OCI-LY1 (cell line): Measurements from ENCODE around the gene UMODL1.
A peak's percentile ranks its signal among the peaks of the same experiment; 100 is the strongest.

Experiments
- H2AFZ ChIP-seq: fragments of 200-600 bp; sonication (generic), shearing (Covaris generic); 2 replicates; pipeline ENCODE4 v1.6.0; 2014; ENCODE audit warnings: antibody characterized with exemption, mild to moderate bottlenecking, low read length
- H3F3A ChIP-seq: fragments of 200-600 bp; sonication (generic), shearing (Covaris generic); 2 replicates; pipeline ENCODE4 v1.6.0; 2014; ENCODE audit warnings: mild to moderate bottlenecking, antibody characterized with exemption, low read length, moderate library complexity; ENCODE audit not compliant: insufficient read depth
- H3K27ac ChIP-seq: fragments of 200-600 bp; sonication (generic); 2 replicates; pipeline ENCODE4 v1.5.1; 2014; ENCODE audit warnings: low read length, mixed run types, mild to moderate bottlenecking, low read depth; ENCODE audit not compliant: poor library complexity, severe bottlenecking
- H3K27me3 ChIP-seq: fragments of 200-600 bp; sonication (generic); 2 replicates; pipeline ENCODE4 v1.6.0; 2014; ENCODE audit warnings: antibody characterized with exemption, mild to moderate bottlenecking, low read length, moderate library complexity; ENCODE audit not compliant: insufficient read depth
- H3K36me3 ChIP-seq: fragments of 200-600 bp; sonication (generic); 2 replicates; pipeline ENCODE4 v1.6.1; 2014; ENCODE audit warnings: mild to moderate bottlenecking, antibody characterized with exemption, low read length, moderate library complexity, mixed read lengths; ENCODE audit not compliant: insufficient read depth
- H3K4me1 ChIP-seq: fragments of 200-600 bp; sonication (generic); 2 replicates; pipeline ENCODE4 v1.5.1; 2014; ENCODE audit warnings: mild to moderate bottlenecking, low read length, moderate library complexity; ENCODE audit not compliant: insufficient read depth, severe bottlenecking
- H3K4me2 ChIP-seq: fragments of 200-600 bp; sonication (generic), shearing (Covaris generic); 2 replicates; pipeline ENCODE4 v1.6.1; 2014; ENCODE audit warnings: low read length
- H3K4me3 ChIP-seq: fragments of 200-600 bp; sonication (generic); 2 replicates; pipeline ENCODE4 v1.5.1; 2014; ENCODE audit warnings: low read length, low read depth, mild to moderate bottlenecking, mixed read lengths; ENCODE audit not compliant: poor library complexity, severe bottlenecking
- H3K79me2 ChIP-seq: fragments of 200-600 bp; shearing (Covaris generic); 2 replicates; pipeline ENCODE4 v1.6.1; 2016; ENCODE audit warnings: mixed run types, low read length, mixed read lengths; ENCODE audit not compliant: insufficient read depth
- H3K9ac ChIP-seq: fragments of 200-600 bp; sonication (generic), shearing (Covaris generic); 2 replicates; pipeline ENCODE4 v1.6.1; 2014; ENCODE audit warnings: mild to moderate bottlenecking, low read length, mixed read lengths
- H3K9me2 ChIP-seq: fragments of 200-600 bp; sonication (generic), shearing (Covaris generic); 2 replicates; pipeline ENCODE4 v1.6.1; 2014; ENCODE audit warnings: low read depth, mild to moderate bottlenecking, low read length, mixed read lengths
- H3K9me3 ChIP-seq: fragments of 200-600 bp; shearing (Covaris generic); 2 replicates; pipeline ENCODE4 v1.6.1; 2014; ENCODE audit warnings: low read length, mixed read lengths
- H4K20me1 ChIP-seq: fragments of 200-600 bp; sonication (generic), shearing (Covaris generic); 2 replicates; pipeline ENCODE4 v1.6.0; 2016; ENCODE audit warnings: mild to moderate bottlenecking, low read length; ENCODE audit not compliant: insufficient read depth
- EZH2 ChIP-seq: fragments of 200-600 bp; sonication (generic), shearing (Covaris generic); IDR thresholded peaks from 2 replicates; pipeline ENCODE4 v1.8.0; 2017; ENCODE audit warnings: borderline replicate concordance, mixed run types, mild to moderate bottlenecking, antibody characterized with exemption, low read length, moderate library complexity, mixed read lengths
- TF ChIP-seq, protein P1 (sequence below): fragments of 200-600 bp; sonication (generic), shearing (Covaris generic); IDR thresholded peaks from 2 replicates; pipeline ENCODE4 v1.5.1; 2017; ENCODE audit warnings: mild to moderate bottlenecking, antibody characterized with exemption, low read length, moderate library complexity, mixed read lengths

UMODL1 gene

GRCh38 chr21:42127164-42128150, 56.3 kb downstream of the UMODL1 start:
- TF ChIP-seq, protein P1, sequence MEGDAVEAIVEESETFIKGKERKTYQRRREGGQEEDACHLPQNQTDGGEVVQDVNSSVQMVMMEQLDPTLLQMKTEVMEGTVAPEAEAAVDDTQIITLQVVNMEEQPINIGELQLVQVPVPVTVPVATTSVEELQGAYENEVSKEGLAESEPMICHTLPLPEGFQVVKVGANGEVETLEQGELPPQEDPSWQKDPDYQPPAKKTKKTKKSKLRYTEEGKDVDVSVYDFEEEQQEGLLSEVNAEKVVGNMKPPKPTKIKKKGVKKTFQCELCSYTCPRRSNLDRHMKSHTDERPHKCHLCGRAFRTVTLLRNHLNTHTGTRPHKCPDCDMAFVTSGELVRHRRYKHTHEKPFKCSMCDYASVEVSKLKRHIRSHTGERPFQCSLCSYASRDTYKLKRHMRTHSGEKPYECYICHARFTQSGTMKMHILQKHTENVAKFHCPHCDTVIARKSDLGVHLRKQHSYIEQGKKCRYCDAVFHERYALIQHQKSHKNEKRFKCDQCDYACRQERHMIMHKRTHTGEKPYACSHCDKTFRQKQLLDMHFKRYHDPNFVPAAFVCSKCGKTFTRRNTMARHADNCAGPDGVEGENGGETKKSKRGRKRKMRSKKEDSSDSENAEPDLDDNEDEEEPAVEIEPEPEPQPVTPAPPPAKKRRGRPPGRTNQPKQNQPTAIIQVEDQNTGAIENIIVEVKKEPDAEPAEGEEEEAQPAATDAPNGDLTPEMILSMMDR = no peak
- no peak for TF ChIP-seq EZH2
- Histone ChIP-seq H3K27ac (no peak overlapping the region), H4K20me1 (no peaks in the 10 kb centered on the region), H3K27me3 (no peaks in the 10 kb centered on the region), H3K9me3 (no peaks in the 10 kb centered on the region), H3K9me2 (no peaks in the 10 kb centered on the region), H3K79me2 (no peaks in the 10 kb centered on the region), H3K9ac (no peak overlapping the region), H3K4me2 (no peak overlapping the region), H3K4me3 (no peak overlapping the region), H2AFZ (no peak overlapping the region), H3K36me3 (peaks cover 72% of the 10 kb centered on the region), H3F3A (no peaks in the 10 kb centered on the region), H3K4me1 (peaks cover 80% of the 10 kb centered on the region)

DNA sequence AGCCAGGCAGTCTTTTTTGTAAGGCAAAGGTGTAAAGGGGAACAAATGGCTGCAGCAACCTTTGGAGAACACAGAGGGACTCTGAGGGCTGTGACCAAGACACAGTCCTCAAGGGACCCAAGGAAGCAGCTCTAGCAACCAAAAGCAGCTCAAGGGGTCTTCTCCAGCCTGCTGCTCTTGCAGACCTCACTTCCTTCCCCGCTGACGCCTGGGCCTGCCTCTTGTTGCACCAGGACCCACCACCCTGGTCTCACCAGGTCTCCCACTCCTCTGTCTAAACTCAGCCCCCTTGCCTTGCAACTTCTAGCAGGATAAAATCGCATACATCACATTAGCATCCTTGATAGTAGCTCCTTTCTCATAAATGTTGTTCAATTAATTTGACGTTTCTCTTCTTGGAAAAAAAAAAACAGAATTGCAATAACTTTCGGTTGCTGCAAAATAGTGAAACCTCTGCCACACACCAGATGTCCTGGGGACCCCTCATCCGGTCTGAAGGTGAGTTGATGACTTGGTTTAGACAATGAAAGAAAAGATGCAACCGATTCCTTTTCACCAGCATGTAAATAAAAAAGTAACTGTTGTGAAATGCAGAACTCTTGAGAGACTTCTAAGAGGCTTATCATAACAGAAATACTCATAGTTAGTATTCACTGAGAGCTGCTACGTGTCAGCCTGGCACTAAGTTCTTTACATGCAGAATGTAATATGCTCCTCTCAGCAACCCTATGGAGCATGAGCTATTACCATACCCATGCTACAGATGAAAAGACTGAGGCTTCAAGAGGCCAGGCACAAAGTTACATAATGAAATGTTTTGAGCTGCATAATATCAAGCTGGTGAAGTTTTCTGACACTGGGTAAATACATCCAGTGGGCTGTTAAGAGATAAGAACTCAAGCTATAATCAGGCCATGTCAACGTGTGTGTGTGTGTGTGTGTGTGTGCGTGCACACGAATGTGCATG, 58.5 kb downstream of the UMODL1 start:
- Histone ChIP-seq H4K20me1 (no peaks in the 10 kb centered on the region), H3K4me1 (peaks cover 59% of the 10 kb centered on the region), H3K4me2 (peak overlapping the region; percentile 8), H3F3A (no peaks in the 10 kb centered on the region), H3K36me3 (peaks cover 65% of the 10 kb centered on the region), H3K27me3 (no peaks in the 10 kb centered on the region), H3K79me2 (no peaks in the 10 kb centered on the region), H3K27ac (peak overlapping the region; percentile 75), H3K9me3 (no peaks in the 10 kb centered on the region), H3K9me2 (no peaks in the 10 kb centered on the region), H2AFZ (no peak overlapping the region), H3K9ac (peak overlapping the region; percentile 30; the same call in 1 of the 2 replicates), H3K4me3 (no peak overlapping the region)
- TF ChIP-seq, protein P1 = no peak
- no peak for TF ChIP-seq EZH2

DNA sequence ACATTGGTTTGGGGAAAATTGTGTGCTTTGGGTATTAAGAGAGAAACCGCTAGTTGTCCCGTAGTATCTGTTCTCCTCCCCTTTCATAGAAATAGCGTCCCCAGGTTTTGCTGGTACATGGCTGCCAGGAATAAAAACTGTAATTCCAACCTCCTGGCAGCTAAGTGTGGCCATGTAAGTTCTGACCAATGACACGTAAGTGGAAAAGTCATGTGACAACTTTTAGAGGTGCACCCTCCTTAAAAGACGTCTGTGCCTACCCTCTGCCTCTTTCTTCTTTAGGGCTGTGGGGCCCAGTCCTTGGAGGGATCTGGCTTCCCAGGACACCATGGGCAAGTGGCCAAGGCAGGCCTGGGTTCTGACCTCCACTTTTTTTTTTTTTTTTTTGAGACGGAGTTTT, 59.3 kb downstream of the UMODL1 start:
- Histone ChIP-seq H3K4me1 (peaks cover 50% of the 10 kb centered on the region), H4K20me1 (no peaks in the 10 kb centered on the region), H3K79me2 (no peaks in the 10 kb centered on the region), H3F3A (no peaks in the 10 kb centered on the region), H3K27me3 (no peaks in the 10 kb centered on the region), H3K9me3 (no peaks in the 10 kb centered on the region), H3K27ac (no peak overlapping the region), H3K4me3 (no peak overlapping the region), H2AFZ (no peak overlapping the region), H3K9ac (no peak overlapping the region), H3K9me2 (no peaks in the 10 kb centered on the region), H3K4me2 (no peak overlapping the region), H3K36me3 (peaks cover 65% of the 10 kb centered on the region)
- TF ChIP-seq, protein P1 = no peak
- no peak for TF ChIP-seq EZH2
